ENCODE data around the gene CD27.

CD27 gene

DNA sequence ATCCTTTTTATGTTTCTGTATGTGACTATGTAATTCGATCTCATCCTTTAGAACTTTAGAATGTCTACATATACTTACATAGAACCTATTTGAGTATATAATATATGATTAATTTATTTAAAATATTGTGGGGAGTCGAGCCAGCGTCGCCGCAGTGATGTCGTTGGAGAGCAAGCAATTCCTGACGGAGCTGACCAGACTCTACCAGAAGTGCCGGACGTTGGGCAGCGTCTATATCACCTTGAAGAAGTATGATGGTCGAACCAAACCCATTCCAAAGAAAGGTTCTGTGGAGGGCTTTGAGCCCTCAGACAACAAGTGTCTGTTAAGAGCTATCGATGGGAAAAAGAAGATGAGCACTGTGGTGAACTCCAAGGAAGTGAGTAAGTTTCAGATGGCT, 6.4 kb upstream of the CD27 start (continued):
- TF ChIP-seq POU6F1 (CRISPR knock-in tag; IDR thresholded peaks at IDR 0.05; ENCODE audit: borderline replicate concordance, low read depth) = no peak
- TF ChIP-seq, protein P1, sequence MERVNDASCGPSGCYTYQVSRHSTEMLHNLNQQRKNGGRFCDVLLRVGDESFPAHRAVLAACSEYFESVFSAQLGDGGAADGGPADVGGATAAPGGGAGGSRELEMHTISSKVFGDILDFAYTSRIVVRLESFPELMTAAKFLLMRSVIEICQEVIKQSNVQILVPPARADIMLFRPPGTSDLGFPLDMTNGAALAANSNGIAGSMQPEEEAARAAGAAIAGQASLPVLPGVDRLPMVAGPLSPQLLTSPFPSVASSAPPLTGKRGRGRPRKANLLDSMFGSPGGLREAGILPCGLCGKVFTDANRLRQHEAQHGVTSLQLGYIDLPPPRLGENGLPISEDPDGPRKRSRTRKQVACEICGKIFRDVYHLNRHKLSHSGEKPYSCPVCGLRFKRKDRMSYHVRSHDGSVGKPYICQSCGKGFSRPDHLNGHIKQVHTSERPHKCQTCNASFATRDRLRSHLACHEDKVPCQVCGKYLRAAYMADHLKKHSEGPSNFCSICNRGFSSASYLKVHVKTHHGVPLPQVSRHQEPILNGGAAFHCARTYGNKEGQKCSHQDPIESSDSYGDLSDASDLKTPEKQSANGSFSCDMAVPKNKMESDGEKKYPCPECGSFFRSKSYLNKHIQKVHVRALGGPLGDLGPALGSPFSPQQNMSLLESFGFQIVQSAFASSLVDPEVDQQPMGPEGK (CRISPR knock-in tag; IDR thresholded peaks at IDR 0.05; ENCODE audit: borderline replicate concordance) = no peak
- no peak for TF ChIP-seq RARB (CRISPR knock-in tag; IDR thresholded peaks at IDR 0.05)
- no peak for TF ChIP-seq ARNTL (CRISPR knock-in tag; IDR thresholded peaks at IDR 0.05; ENCODE audit: borderline replicate concordance, low read depth)
- TF ChIP-seq ZC3H10 (CRISPR knock-in tag; IDR thresholded peaks at IDR 0.05) = no peak
- no peak for TF ChIP-seq CSRNP3 (CRISPR knock-in tag; IDR thresholded peaks at IDR 0.05)
- TF ChIP-seq TCF4 (CRISPR knock-in tag; IDR thresholded peaks at IDR 0.05; ENCODE audit: borderline replicate concordance) = no peak
- no peak for TF ChIP-seq ZNF565 (CRISPR knock-in tag; conservative IDR thresholded peaks at IDR 0.05; ENCODE audit: low read depth)
- no peak for TF ChIP-seq ZNF8 (CRISPR knock-in tag; IDR thresholded peaks at IDR 0.05)
- no peak for TF ChIP-seq ZFP30 (CRISPR knock-in tag; IDR thresholded peaks at IDR 0.05)
- no peak for TF ChIP-seq SNAI2 (CRISPR knock-in tag; IDR thresholded peaks at IDR 0.05)

GRCh38 chr12:6440391-6440790, 4.4 kb upstream of the CD27 start:
- ATAC-seq = no peak
- TF ChIP-seq ZFP30 (CRISPR knock-in tag; IDR thresholded peaks at IDR 0.05) (no peak), BACH2 (CRISPR knock-in tag; IDR thresholded peaks at IDR 0.05; ENCODE audit: borderline replicate concordance) (no peak), ZC3H10 (CRISPR knock-in tag; IDR thresholded peaks at IDR 0.05) (no peak)

DNA sequence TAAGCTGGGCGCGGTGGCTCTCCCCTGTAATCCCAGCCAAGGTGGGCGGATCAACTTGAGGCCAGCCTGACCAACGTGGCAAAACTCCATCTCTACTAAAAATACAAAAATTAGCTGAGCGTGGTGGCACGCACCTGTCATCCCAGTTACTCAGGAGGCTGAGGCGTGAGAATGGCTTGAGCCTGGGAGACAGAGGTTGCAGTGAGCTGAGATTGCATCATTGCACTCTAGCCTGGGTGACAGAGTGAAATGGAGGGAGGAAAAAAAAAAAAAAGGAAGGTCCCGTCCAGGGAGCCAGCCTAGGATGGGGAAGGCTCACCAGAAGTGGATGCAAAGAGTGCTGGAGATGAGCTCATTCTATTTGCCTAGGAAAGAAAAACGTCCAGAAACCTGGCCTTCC, 1.9 kb upstream of the CD27 start:
- no peak for TF ChIP-seq TOX (CRISPR knock-in tag; IDR thresholded peaks at IDR 0.05; ENCODE audit: borderline replicate concordance)
- ATAC-seq = no peak

DNA sequence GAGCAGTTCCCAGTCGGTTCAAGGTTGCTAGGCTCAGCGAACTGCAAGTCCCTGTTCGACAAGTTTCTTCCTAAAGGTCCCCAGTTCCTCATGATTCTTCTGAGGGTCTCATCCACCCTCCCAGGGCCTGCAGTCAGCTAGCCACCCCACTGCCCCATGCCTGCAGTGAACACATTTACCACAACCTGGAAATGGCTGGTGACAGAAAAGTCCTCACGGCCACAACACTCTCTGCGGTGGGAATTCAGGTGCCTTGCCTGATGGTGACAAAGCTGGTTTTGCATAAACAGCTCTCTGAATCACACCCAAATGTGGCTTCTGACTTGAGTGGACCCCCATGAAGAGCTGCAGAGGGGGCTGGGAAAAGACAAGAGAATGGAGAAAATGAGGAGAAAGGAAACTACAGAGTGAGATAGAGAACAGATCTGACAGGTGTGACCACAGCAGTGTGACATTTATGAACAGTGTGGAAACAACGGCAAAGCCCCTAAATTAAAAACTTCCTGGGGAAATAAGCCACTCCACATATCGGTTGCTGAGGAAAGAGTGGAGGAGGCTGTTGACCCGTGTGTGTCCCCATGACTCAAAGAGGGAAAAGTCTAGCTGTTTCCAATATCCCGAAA, 1.3 kb upstream of the CD27 start:
- no peak for ATAC-seq
- TF ChIP-seq BACH2 (CRISPR knock-in tag; IDR thresholded peaks at IDR 0.05; ENCODE audit: borderline replicate concordance) (no peak), GLIS3 (CRISPR knock-in tag; IDR thresholded peaks at IDR 0.05) (no peak), ZNF70 (CRISPR knock-in tag; IDR thresholded peaks at IDR 0.05) (no peak), ESRRG (CRISPR knock-in tag; IDR thresholded peaks at IDR 0.05) (no peak), ARNTL (CRISPR knock-in tag; IDR thresholded peaks at IDR 0.05; ENCODE audit: borderline replicate concordance, low read depth) (no peak), CSRNP3 (CRISPR knock-in tag; IDR thresholded peaks at IDR 0.05) (no peak), SNAI2 (CRISPR knock-in tag; IDR thresholded peaks at IDR 0.05) (no peak), TCF4 (CRISPR knock-in tag; IDR thresholded peaks at IDR 0.05; ENCODE audit: borderline replicate concordance) (no peak), TOX (CRISPR knock-in tag; IDR thresholded peaks at IDR 0.05; ENCODE audit: borderline replicate concordance) (no peak), CREB5 (CRISPR knock-in tag; IDR thresholded peaks at IDR 0.05; ENCODE audit: low read depth) (no peak), OSR1 (CRISPR knock-in tag; IDR thresholded peaks at IDR 0.05) (no peak), ZNF565 (CRISPR knock-in tag; conservative IDR thresholded peaks at IDR 0.05; ENCODE audit: low read depth) (no peak), ZC3H10 (CRISPR knock-in tag; IDR thresholded peaks at IDR 0.05) (no peak), ZFP3 (CRISPR knock-in tag; IDR thresholded peaks at IDR 0.05) (no peak), POU6F1 (CRISPR knock-in tag; IDR thresholded peaks at IDR 0.05; ENCODE audit: borderline replicate concordance, low read depth) (no peak)
- TF ChIP-seq, protein P1 (CRISPR knock-in tag; IDR thresholded peaks at IDR 0.05; ENCODE audit: borderline replicate concordance) = no peak
- TF ChIP-seq, protein P2, sequence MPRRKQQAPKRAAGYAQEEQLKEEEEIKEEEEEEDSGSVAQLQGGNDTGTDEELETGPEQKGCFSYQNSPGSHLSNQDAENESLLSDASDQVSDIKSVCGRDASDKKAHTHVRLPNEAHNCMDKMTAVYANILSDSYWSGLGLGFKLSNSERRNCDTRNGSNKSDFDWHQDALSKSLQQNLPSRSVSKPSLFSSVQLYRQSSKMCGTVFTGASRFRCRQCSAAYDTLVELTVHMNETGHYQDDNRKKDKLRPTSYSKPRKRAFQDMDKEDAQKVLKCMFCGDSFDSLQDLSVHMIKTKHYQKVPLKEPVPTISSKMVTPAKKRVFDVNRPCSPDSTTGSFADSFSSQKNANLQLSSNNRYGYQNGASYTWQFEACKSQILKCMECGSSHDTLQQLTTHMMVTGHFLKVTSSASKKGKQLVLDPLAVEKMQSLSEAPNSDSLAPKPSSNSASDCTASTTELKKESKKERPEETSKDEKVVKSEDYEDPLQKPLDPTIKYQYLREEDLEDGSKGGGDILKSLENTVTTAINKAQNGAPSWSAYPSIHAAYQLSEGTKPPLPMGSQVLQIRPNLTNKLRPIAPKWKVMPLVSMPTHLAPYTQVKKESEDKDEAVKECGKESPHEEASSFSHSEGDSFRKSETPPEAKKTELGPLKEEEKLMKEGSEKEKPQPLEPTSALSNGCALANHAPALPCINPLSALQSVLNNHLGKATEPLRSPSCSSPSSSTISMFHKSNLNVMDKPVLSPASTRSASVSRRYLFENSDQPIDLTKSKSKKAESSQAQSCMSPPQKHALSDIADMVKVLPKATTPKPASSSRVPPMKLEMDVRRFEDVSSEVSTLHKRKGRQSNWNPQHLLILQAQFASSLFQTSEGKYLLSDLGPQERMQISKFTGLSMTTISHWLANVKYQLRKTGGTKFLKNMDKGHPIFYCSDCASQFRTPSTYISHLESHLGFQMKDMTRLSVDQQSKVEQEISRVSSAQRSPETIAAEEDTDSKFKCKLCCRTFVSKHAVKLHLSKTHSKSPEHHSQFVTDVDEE (CRISPR knock-in tag; IDR thresholded peaks at IDR 0.05) = no peak

All from SK-N-SH treated with all-trans-retinoic acid at 6 μM for 48 hours (cell line).